ENCODE data around the gene SERPINA6. TPM values are rescaled to one million over a fixed set of nuclear protein-coding genes. Genes with fewer than 3 reads are reported as not detected.
"Not testable (repeated sequence)": the region's sequence is repeated elsewhere in the genome, so short reads cannot be mapped to it uniquely, and the experiment has no call there.

SERPINA6 gene, protein sequence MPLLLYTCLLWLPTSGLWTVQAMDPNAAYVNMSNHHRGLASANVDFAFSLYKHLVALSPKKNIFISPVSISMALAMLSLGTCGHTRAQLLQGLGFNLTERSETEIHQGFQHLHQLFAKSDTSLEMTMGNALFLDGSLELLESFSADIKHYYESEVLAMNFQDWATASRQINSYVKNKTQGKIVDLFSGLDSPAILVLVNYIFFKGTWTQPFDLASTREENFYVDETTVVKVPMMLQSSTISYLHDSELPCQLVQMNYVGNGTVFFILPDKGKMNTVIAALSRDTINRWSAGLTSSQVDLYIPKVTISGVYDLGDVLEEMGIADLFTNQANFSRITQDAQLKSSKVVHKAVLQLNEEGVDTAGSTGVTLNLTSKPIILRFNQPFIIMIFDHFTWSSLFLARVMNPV
- total RNA-seq, result not detected
- long read RNA-seq, result 0 reads

DNA sequence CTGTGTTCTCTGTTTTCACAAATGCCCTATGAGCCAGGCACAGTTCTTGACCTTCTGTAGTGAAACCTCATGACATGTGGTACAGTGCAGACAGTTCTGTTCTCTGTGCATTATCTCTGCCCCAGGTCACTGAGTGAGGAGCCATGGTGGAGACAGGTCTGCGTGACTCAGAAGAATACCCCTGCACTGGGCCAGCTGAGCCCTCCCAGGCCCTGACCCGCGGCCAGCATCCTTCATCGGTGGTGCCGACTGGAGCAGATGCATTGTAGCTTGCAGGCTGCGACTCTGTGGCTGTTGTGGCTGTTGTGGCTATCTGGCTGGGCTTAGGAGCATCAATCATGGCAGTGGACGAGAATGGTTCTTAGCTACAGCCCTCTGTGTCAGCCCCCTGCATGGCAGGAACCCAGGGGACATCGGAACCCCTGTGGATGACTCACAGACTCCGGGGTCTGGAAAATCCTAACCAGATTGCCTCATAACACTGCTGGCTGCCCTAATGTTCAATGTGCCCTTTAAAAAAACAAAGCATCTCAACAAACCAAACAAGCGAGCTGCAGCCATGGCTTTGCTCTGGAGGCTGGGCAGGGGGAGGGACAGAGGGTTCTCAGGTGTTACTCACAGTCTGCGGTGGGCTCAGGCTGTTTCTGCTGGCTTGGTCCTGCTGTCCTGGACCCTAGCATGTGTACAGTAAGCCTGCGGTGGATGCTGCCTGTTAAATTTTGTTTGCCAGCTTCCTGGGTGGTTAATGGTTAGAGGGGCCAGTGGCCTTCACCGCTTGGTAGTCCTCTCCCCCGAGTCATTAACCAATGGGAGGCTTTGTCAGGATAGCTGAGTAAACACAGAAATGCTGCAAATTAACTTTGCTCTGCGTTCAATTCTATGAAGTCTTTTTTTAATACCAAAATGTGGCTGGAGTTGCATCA lies at the start of gene SERPINA6:
Gene SERPINA6 (minus strand): TSS at position 689 of the 923 bp plus-strand sequence. CDS start 8,688 bp downstream, outside the sequence.
- no peak for DNase-seq (ENCODE audit: low spot score)
- intact Hi-C loops (cut with DNase I), result no loop called here

DNA sequence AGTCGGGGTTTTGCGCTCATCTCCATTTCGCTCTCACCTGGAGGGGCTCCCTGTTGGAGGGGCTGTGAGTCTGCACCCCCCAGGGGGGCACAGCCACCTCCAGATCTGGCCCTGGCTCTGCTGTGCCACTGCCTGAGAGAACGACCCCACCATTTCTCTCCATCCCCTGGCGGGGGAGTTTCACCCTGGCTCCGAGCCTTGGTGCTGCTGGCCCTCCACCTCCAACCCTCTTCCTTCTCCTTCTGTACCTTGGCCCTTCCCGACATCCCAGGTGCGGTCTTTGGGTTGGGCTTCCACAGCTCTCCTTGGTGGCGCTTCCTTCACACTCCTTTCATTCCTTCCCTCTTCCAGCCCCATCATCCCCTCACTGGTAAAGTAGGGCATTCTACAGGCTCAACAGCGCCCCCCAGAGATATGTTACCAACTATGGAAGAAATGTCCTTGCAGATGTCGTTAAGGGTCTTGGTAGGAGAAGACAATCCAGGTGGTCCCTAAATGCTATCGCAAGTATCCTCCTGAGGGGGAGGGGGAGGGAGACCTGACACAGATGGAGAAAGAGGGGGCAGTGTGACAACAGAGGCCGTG lies 49.0 kb upstream of the SERPINA6 start:
- intact Hi-C loops (cut with DNase I), result no loop called here

DNA sequence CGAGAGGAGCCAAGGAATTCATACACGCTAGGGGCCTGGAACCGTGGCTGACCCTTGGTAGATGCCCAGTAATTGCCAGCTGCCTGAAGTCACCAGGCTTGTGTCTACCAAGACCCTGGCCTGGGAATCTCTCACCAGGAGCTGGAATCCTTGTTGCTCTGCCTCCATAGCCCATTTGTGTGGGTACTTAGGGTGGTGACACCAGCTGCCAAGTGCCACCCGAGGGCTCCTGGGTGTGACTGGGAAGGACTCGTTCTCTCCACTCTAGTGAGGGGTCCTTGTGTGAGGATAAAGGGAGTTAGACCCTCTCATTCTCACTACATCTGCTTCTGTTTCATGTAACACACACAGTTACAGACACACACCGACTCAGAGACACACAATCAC lies 47.4 kb upstream of the SERPINA6 start:
- DNase-seq (ENCODE audit: low spot score), result no peak

More for the DNA sequence above, 49.0 kb upstream of the SERPINA6 start:
- no peak for DNase-seq (ENCODE audit: low spot score)

DNA sequence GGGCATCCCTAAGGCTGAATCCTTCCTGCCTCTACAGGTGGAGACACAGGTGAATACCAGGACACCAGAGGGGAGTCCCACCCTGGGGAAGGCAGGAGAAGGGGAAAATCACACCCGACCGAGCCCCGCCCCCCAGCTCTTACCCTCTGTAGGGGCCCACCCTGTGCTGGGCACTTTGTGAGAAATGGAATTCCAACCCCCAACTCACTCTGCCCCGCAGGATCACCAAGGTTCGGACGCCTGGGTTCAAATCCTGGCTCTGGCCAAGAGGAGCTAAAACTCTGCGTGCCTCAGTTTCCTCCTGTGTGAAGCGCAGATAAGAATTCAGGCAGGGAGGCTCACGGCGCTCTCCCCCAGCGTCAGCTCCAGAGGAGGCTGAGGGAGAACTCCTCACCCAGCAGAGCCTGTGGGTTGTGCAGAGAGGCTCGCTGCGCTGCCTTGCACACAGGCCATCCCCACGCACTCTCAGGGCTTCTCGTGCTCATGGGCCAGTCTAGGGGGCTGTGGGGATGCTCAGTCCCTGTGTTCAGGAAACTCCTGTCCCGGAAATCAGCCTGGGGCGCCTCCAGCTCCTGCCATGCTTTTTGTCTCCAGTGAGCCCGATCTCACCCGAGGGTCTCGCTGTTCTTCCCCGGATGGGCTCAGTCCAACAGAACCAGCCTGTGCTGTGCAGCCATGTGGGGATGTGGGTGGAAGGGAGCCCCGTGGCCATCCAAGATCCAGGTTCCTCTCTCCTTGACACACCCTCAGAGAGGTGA lies 46.8 kb upstream of the SERPINA6 start:
- DNase-seq (ENCODE audit: low spot score); intact Hi-C loops (cut with DNase I): not testable (repeated sequence)

More for the DNA sequence above, 47.4 kb upstream of the SERPINA6 start:
- intact Hi-C loops (cut with DNase I), result no loop called here

DNA sequence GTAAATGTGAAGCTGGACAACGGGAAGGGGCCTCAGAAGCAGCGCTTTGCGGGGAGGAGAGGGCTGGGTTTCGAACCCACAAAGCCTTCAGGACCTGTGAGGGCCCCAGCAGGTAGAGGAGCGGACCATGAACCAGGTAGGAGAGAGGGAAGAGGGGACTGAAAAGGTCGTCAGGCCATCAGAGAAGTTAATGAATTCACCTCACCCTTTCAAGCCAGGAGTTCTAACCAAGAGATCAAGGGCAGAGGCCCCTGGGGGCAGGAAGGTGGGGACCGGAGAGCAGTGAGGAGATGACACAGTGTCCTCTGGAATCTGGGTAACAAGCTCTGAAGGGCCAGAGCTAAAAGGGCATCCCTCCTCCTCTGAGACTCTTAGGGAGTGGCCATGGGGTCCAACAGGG lies 45.8 kb upstream of the SERPINA6 start:
- intact Hi-C loops (cut with DNase I), result no loop called here
- no peak for DNase-seq (ENCODE audit: low spot score)

DNA sequence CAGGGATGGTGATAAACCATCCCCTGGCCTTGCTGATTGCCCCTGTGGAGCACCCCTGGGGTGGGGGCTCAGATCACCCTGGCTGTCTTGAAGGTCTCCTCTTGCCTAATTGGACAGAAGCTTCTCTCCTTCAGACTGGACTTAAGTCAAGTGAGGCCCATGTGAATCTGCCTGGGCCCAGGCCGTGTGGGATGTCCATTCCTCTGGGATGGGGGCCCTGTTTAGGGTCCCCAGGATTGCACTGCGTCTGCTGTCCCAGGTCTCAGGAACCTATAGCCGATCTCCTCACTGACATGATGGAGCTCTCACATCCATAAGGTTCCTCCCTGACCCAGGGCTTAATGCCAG lies 45.1 kb upstream of the SERPINA6 start:
- intact Hi-C loops (cut with DNase I), result no loop called here
- DNase-seq (ENCODE audit: low spot score), result no peak

DNA sequence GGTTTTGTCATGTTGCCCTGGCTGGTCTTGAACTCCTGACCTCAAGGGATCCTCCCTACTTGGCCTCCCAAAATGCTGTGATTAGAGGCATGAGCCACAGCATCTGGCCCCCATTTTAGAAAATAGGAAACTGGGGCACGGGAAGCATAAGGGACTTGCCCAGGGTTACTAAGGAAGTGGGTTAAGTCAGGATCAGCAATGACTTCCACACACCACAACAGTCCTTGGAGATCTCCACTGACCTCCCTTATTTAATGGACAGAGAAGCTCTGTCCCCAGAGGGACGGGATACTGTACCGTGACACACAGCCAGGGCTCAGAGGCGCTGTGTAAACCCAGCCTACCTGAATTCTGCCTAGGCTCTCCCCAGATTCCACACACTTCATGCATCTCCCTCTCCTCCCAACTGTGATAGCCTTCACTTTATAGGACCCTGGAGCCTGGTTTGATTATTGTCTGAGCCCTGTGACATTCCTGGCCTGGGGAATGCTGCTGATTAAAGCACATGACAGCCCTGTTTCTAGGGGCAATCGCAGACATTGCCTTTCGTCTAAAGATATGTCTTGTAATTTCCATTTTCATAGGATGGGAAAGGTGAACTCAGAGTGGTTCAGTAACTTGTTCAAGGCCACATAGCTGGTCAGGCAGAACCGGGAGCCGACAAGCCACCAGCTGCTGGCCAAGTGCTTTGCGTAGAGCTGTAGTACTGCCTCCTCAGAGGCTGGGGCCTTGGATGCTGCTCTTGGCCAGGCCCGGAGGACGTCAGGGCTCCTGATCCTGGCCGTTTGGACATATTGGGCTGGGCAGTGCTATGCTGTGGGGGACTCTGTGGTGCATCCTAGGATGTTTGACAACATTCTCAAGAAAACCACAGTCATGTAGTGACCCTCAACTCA lies 44.5 kb upstream of the SERPINA6 start:
- intact Hi-C loops (cut with DNase I), result no loop called here
- DNase-seq (ENCODE audit: low spot score), result no peak

DNA sequence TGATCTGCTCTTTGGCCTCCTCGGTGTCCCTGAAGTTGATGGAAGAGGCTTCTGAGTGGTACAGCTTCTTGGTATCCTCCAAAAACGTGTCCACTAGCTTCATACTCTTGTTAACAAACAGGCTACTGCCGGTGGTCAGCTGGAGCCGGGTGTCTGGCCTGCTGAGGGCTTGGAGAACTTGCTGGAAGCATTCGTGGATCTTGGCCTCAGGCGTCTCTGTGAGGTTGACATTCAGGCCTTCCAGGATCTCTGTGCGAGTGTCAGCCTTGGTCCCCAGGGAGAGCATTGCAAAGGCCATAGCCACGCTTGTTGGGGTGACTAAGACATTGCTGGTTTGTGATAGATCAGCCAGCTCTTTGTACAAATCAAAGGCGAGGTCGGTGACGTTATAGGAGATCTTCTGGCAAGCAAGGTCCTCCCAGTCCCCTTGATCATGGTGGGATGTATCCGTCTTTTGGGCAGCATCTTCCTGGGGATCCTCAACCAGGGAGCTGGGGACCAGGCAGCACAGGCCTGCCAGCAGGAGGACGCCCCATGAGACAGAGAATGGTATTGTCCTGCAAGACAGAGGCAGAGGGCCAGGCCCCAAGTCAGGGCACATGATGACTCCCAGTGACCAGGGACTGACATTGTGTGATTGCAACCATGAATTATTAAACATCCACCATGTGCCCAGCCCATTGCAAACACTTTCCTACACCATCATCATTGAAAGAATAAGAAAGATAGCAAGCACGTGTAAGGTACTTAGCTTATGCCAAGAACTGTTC lies 43.2 kb upstream of the SERPINA6 start, which contains the start of gene SERPINA2:
Gene SERPINA2 (minus strand): TSS at position 553 of the 770 bp plus-strand sequence.
- no peak for DNase-seq (ENCODE audit: low spot score)
- intact Hi-C loops (cut with DNase I), result no loop called here

DNA sequence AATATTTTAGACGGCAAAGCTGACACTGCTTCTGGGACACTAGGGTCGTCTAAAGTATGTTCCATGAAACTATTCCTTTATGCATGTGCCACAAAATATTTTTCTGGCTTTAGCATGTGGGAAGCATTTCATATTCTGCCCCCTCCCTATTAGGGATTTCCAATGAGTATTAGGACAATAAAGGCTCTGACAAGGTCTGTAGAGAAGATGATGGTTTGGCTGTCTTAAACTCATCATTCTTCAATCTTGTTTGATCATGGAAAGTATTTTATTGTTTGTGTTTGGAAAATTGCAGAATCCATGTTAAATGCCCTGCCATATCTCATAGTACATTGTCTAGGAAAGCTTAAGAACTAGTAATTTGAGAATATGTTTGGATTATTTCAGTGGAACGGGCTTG lies 42.5 kb upstream of the SERPINA6 start:
- intact Hi-C loops (cut with DNase I), result no loop called here
- DNase-seq (ENCODE audit: low spot score), result no peak

DNA sequence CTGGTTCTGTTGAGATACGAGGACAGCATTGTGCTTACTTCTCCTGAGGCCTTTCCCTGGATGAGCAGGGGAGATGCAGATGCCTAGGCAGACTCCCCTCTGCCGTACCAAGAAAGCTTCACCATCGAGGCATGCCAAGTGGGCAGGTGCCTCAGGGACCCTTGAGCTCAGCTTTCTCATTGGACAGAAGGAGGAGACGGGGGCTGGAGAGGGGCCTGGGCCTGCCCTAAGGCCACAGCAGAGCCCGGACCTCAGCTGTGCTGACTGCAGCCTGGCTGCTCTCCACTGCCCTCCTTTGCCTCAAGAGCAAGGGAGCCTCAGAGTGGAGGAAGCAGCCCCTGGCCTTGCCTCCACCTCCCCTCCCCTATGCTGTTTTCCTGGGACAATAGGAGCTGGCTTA lies 41.8 kb upstream of the SERPINA6 start:
- no peak for DNase-seq (ENCODE audit: low spot score)
- intact Hi-C loops (cut with DNase I), result no loop called here

DNA sequence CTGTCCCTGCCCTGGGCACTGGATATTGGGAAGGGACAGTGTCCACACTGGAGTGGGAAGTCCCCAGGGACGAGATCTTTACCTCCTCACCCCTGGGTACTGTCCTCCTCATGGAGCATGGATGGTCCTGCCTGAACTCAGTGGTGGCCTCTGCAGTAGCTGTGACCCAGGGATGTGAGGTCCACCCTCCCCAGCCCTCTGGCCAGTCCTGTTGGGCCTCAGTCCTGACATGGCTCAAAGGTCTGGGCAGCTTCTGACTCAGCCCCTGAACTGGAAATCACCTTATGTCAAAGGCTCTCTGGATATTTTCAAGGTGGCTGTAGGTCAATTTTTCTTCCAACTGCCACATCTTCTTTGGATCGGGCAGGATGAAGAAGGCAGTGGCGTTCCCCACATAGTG lies 40.9 kb upstream of the SERPINA6 start:
- no peak for DNase-seq (ENCODE audit: low spot score)
- intact Hi-C loops (cut with DNase I), result no loop called here

DNA sequence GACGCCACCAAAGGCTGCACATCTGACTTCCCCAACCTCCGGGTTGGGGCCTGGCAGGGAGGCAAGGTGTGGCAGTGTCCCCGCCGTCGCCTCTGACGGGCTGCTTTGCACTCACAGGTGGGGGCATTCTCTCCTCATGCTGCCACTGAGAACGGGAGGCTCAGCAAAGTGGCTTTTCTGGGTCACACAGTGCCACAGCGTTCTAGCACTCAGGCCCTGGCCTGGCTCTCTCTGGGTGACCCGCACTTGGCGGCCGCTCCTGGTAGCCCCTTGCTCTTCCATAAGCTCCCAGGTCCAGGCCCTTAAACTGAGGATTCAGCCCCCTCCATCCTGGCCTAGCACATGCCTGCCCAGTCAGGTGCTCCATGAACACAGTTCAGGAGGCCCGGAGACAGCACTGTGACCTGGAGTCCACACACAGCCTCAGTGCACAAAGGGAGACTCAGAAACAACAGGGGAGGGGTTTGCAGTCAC lies 40.1 kb upstream of the SERPINA6 start:
- intact Hi-C loops (cut with DNase I), result no loop called here
- DNase-seq (ENCODE audit: low spot score), result no peak

DNA sequence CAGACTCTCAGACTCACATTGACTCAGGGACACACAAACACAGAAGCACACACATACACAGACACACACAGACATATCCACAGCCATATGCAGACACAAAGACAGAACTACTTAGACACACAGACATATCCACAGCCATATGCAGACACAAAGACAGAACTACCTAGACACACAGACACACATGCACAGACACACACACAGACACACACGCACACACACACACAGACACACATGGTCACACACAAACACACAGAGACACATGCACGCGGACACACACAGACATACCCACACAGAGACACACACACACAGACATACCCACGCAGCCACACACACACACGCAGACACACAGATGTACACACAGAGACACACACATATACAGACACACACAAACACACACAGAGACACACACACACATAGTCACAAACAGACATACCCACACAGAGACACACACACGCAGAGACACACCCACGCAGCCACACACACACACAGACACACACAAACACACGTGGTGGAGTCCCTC lies 39.5 kb upstream of the SERPINA6 start:
- intact Hi-C loops (cut with DNase I), result no loop called here
- no peak for DNase-seq (ENCODE audit: low spot score)

DNA sequence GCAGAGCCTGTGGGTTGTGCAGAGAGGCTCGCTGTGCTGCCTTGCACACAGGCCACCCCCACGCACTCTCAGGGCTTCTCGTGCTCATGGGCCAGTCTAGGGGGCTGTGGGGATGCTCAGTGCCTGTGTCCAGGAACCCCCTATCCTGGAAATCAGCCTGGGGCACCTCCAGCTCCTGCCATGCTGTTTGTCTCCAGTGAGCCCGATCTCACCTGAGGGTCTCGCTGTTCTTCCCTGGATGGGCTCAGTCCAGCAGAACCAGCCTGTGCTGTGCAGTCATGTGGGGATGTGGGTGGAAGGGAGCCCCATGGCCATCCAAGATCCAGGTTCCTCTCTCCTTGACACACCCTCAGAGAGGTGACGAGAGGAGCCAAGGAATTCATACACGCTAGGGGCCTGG lies 38.5 kb upstream of the SERPINA6 start:
- no peak for DNase-seq (ENCODE audit: low spot score)
- intact Hi-C loops (cut with DNase I), result no loop called here

DNA sequence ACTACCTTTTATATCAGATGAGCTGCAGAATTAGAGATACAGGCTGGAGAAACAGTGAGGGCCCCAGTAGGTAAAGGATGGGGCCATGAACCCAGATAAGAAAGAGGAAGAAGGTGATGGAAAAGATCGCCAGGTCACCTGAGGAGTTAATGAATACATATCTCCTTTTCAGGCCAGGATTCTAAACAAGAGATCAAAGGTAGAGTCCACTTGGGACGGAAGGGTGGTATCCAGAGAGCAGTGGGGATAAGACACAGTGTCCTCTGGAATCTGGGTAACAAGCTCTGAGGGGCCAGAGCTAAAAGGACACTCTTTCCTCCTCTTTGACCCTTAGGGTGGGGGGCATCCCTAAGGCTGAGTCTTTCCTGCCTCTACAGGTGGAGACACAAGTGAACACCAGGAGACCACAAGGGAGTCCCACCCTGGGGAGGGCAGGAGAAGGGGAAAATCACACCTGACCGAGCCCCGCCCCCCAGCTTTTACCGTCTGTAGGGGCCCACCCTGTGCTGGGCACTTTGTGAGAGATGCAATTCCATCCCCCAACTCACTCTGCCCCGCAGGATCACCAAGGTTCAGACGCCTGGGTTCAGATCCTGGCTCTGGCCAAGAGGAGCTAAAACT lies 37.9 kb upstream of the SERPINA6 start:
- DNase-seq (ENCODE audit: low spot score), result no peak
- intact Hi-C loops (cut with DNase I), result no loop called here

DNA sequence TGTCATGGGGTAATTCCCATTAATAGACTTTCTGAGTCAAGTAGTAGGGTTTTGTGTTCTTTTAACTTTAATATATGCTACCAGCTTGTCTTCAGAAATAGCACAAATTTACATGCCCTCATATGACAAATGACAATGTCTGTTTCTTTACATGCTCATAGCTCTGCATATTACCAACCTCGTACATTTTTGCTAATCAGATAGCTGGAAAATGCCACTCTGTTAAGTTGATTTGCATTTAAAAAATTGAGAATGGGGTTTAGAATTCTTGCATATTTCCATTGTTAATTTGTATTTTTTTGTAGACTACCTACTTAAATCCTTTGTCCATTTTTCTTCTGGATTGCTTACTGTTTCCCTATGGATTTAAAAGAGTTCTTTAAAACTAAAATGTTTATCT lies 34.0 kb upstream of the SERPINA6 start:
- DNase-seq (ENCODE audit: low spot score), result no peak
- intact Hi-C loops (cut with DNase I), result loop anchor here (5.0 kb wide), 1 partner anchor 130 kb away; no protein-coding TSS in a partner anchor
